Neural cell (in vitro differentiated cells): ENCODE data around the gene SEMA6A.

Experiments used
- EP300 ChIP-seq: fragments of 450-650 bp; conservative IDR thresholded peaks from 2 replicates; pipeline ENCODE4 v1.6.1; 2014; ENCODE audit warnings: antibody characterized with exemption, mild to moderate bottlenecking, moderate library complexity; ENCODE audit not compliant: poor library complexity, severe bottlenecking
- EZH2 ChIP-seq: fragments of 200-600, 300-800 bp; shearing (Covaris generic), sonication (generic); IDR thresholded peaks from 2 replicates; pipeline ENCODE4 v1.6.1; 2014; ENCODE audit warnings: antibody characterized with exemption, low read length, borderline replicate concordance, mild to moderate bottlenecking; ENCODE audit not compliant: insufficient read depth, poor library complexity, severe bottlenecking
- POLR2AphosphoS5 ChIP-seq: IDR thresholded peaks from 2 replicates; pipeline ENCODE4 v1.6.1; 2012
- RAD21 ChIP-seq: fragments of 450-650 bp; conservative IDR thresholded peaks from 2 replicates; pipeline ENCODE4 v1.6.1; 2014; ENCODE audit warnings: antibody characterized with exemption, mild to moderate bottlenecking, moderate library complexity
- SMC3 ChIP-seq: fragments of 450-650 bp; conservative IDR thresholded peaks from 2 replicates; pipeline ENCODE4 v1.6.1; 2014; ENCODE audit warnings: antibody characterized with exemption, mild to moderate bottlenecking, moderate library complexity; ENCODE audit not compliant: poor library complexity
- TAF1 ChIP-seq: IDR thresholded peaks from 2 replicates; pipeline ENCODE4 v1.6.1; 2012; ENCODE audit warnings: low read depth
- TF ChIP-seq, protein P1 (sequence below): fragments of 450-650 bp; IDR thresholded peaks from 2 replicates; pipeline ENCODE4 v1.5.1; 2014; ENCODE audit warnings: antibody characterized with exemption, mild to moderate bottlenecking, moderate library complexity; ENCODE audit not compliant: poor library complexity, severe bottlenecking
- TF ChIP-seq, protein P2 (sequence below): IDR thresholded peaks from 2 replicates; pipeline ENCODE4 v1.6.1; 2012; ENCODE audit warnings: borderline replicate concordance

DNA sequence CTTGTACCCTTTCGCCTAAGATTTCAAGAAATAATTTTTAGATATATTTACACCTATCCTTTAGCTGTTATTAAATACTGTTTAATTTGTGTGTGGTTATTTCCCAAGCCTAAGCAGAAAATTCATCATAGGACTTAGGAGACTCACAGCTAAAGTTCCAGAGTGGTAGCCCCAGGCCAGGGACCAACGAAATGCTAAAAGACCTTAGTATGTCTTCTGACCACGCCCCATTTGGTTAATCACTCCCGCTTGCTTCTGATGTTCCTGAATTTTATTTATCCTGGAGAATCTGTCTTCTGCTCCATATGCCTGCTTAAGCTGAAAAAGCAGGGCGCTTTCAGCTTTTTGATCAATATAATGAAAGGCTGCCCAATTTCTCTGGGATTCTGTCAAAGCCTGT, 18.7 kb upstream of the SEMA6A start:
- TF ChIP-seq, protein P1, sequence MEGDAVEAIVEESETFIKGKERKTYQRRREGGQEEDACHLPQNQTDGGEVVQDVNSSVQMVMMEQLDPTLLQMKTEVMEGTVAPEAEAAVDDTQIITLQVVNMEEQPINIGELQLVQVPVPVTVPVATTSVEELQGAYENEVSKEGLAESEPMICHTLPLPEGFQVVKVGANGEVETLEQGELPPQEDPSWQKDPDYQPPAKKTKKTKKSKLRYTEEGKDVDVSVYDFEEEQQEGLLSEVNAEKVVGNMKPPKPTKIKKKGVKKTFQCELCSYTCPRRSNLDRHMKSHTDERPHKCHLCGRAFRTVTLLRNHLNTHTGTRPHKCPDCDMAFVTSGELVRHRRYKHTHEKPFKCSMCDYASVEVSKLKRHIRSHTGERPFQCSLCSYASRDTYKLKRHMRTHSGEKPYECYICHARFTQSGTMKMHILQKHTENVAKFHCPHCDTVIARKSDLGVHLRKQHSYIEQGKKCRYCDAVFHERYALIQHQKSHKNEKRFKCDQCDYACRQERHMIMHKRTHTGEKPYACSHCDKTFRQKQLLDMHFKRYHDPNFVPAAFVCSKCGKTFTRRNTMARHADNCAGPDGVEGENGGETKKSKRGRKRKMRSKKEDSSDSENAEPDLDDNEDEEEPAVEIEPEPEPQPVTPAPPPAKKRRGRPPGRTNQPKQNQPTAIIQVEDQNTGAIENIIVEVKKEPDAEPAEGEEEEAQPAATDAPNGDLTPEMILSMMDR: no peak
- TF ChIP-seq POLR2AphosphoS5 (no peak), EZH2 (no peak), EP300 (no peak), RAD21 (no peak), TAF1 (no peak), SMC3 (no peak)
- TF ChIP-seq, protein P2, sequence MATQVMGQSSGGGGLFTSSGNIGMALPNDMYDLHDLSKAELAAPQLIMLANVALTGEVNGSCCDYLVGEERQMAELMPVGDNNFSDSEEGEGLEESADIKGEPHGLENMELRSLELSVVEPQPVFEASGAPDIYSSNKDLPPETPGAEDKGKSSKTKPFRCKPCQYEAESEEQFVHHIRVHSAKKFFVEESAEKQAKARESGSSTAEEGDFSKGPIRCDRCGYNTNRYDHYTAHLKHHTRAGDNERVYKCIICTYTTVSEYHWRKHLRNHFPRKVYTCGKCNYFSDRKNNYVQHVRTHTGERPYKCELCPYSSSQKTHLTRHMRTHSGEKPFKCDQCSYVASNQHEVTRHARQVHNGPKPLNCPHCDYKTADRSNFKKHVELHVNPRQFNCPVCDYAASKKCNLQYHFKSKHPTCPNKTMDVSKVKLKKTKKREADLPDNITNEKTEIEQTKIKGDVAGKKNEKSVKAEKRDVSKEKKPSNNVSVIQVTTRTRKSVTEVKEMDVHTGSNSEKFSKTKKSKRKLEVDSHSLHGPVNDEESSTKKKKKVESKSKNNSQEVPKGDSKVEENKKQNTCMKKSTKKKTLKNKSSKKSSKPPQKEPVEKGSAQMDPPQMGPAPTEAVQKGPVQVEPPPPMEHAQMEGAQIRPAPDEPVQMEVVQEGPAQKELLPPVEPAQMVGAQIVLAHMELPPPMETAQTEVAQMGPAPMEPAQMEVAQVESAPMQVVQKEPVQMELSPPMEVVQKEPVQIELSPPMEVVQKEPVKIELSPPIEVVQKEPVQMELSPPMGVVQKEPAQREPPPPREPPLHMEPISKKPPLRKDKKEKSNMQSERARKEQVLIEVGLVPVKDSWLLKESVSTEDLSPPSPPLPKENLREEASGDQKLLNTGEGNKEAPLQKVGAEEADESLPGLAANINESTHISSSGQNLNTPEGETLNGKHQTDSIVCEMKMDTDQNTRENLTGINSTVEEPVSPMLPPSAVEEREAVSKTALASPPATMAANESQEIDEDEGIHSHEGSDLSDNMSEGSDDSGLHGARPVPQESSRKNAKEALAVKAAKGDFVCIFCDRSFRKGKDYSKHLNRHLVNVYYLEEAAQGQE: no peak
